Kidney glomerular epithelial cell (primary cell): Measurements from ENCODE around the gene ZFP2.
"Not testable (repeated sequence)": the region's sequence is repeated elsewhere in the genome, so short reads cannot be mapped to it uniquely, and the experiment has no call there.

Experiments used
- DNase-seq: peaks from one replicate; lab custom pipeline; 2025; lab: John Stamatoyannopoulos, UW

ZFP2 gene

GRCh38 chr5:178895615-178896571 is at the start of gene ZFP2:
ZFP2 (plus strand) TSS chr5:178895913; CDS start chr5:178931314, 35,401 bp downstream.
- DNase-seq, result peak; percentile 24

- DNase-seq, result no peak
These were observed 46.4 kb upstream of the ZFP2 start for GRCh38 chr5:178849316-178849715.

- no peak for DNase-seq
These were observed 43.8 kb upstream of the ZFP2 start for GRCh38 chr5:178851951-178852350.

- DNase-seq, result no peak
These were observed 41.4 kb upstream of the ZFP2 start for GRCh38 chr5:178854284-178854683.

- peak; percentile 84 for DNase-seq
These were observed 35.8 kb upstream of the ZFP2 start, which contains the start of gene ZNF354B for GRCh38 chr5:178859625-178860521. ZNF354B (plus strand) TSS chr5:178859953; CDS start chr5:178861048, 1,095 bp downstream.

GRCh38 chr5:178860615-178861014 is 35.1 kb upstream of the ZFP2 start:
- DNase-seq, result not testable (repeated sequence)

- no peak for DNase-seq
These were observed 34.1 kb upstream of the ZFP2 start for GRCh38 chr5:178861627-178862026.

- DNase-seq, result no peak
These were observed 28.8 kb upstream of the ZFP2 start for GRCh38 chr5:178866946-178867345.

- DNase-seq, result no peak
These were observed 26.1 kb upstream of the ZFP2 start for GRCh38 chr5:178869577-178869976.

- no peak for DNase-seq
These were observed 25.3 kb upstream of the ZFP2 start for GRCh38 chr5:178870411-178870810.

GRCh38 chr5:178872302-178872701 is 23.4 kb upstream of the ZFP2 start:
- DNase-seq, result no peak

- not testable (repeated sequence) for DNase-seq
These were observed 12.5 kb upstream of the ZFP2 start for GRCh38 chr5:178883115-178883694.

GRCh38 chr5:178883815-178884430 is 11.8 kb upstream of the ZFP2 start:
- DNase-seq, result no peak

GRCh38 chr5:178899289-178899688 is 3.6 kb downstream of the ZFP2 start:
- no peak for DNase-seq

- DNase-seq, result no peak
These were observed 7.1 kb downstream of the ZFP2 start for GRCh38 chr5:178902849-178903248.

GRCh38 chr5:178931846-178932760 is 36.4 kb downstream of the ZFP2 start:
- no peak for DNase-seq

- DNase-seq, result peak; percentile 54
These were observed 45.1 kb downstream of the ZFP2 start, which contains the start of gene ZNF454 for GRCh38 chr5:178940569-178941360. ZNF454 (plus strand) TSS chr5:178941198; CDS start chr5:178942792, 1,594 bp downstream.

- no peak for DNase-seq
These were observed 45.6 kb downstream of the ZFP2 start for GRCh38 chr5:178941361-178941760.

GRCh38 chr5:178965465-178966055 is 69.8 kb downstream of the ZFP2 start:
- no peak for DNase-seq
